ENCODE measurements around the gene ACSL5. TPM values are rescaled to one million over a fixed set of nuclear protein-coding genes. Genes with fewer than 3 reads are reported as not detected.

ACSL5 gene
- total and polyA plus RNA-seq, 2 of the 8 experiments (the other 6 are each of a cell fraction or from before 2014, with no cell fraction given), result not detected

DNA sequence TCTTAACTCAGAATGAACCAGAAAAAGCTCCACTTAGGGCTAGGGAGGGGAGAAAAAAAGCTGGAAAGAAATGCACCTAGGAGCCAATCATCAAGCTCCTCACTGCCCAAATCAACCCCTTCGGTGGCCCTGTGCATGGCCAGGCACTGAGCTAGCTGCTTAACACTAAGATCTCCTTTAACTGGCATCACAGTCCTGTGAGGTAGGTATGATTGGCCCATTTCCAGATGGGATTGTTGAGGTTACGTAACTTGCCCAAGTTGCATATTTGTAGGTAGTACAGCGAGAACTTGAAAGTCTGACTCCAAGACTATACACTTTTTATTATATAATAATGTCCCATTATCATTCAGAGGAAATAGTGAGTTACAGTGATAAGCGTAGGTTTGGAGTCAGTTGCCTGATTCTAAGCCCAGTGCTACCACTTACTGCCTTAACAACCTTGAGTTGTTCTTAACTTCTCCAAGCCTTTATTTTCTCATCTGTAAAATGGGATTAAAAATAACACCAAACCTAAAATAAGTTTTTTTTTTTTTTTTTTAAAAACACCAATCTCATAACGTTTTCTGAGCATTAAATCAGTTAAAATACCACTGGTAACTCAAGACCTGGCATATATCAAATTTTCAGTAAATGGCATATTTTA is 37.2 kb upstream of the ACSL5 start (continued):
- TF ChIP-seq, protein P1, sequence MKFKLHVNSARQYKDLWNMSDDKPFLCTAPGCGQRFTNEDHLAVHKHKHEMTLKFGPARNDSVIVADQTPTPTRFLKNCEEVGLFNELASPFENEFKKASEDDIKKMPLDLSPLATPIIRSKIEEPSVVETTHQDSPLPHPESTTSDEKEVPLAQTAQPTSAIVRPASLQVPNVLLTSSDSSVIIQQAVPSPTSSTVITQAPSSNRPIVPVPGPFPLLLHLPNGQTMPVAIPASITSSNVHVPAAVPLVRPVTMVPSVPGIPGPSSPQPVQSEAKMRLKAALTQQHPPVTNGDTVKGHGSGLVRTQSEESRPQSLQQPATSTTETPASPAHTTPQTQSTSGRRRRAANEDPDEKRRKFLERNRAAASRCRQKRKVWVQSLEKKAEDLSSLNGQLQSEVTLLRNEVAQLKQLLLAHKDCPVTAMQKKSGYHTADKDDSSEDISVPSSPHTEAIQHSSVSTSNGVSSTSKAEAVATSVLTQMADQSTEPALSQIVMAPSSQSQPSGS (IDR thresholded peaks at IDR 0.05; ENCODE audit: low read length), result no peak
- no peak for TF ChIP-seq NANOG (IDR thresholded peaks at IDR 0.05; ENCODE audit: insufficient read depth, low read depth, low read length, poor library complexity, severe bottlenecking)
- TF ChIP-seq POLR2A (IDR thresholded peaks at IDR 0.05; ENCODE audit: control extremely low read depth in 1 of 2, low read depth in 2 of 2, low read length in 2 of 2), result no peak
- TF ChIP-seq CTBP2 (IDR thresholded peaks at IDR 0.05; ENCODE audit: borderline replicate concordance, insufficient read depth, insufficient read length, low read length), result no peak
- no peak for TF ChIP-seq TAF7 (optimal IDR thresholded peaks at IDR 0.05; ENCODE audit: borderline replicate concordance, low read depth, low read length)
